ENCODE results near the gene ZFAND4.
"Not testable (repeated sequence)": the region's sequence is repeated elsewhere in the genome, so short reads cannot be mapped to it uniquely, and the experiment has no call there.

Gene ZFAND4

DNA sequence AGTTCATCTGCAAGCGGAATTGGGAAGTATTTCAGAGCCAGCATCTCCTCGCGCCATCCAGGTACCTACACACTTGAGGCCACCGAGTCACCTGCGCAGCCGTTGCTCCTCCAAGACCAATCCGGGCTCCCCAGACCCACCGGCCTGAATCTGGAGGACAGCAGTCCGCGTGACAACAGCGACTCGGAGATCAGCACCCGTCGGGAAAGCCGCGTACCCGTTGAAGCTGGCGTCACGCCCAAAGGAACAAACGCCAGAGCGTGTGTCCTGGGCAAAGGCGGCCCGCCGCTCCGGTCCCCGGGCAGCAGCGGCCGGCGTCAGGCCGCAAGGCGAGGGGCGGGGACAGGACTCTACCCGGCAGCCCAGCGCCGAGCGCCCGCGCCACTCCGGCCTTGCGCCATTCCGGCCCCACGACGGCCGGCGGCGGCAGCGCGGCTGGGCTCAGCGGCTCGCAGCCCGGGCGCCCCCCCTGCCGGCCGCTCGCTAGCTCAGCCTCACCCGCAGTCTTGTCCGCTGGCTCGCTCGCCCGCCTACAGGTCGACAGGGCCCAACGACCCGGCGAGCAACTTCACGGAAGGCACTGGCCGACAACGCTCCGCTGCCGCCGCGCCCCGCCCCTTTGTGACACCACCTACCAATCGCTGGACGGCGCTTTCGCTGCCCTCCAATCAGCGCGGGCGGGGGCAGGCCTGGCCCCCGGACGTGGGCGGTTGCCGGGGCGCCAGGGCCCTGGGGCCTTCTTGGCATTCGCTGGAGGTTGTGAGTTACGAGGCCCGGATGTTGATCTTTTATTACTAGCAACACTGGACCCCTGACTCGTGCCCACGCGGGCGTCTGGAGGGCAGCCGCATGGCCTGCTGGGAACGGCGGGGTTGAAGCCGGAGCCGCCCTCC, at the start of gene ZFAND4:
Gene ZFAND4, minus strand, starts transcription at position 592 of the 893 bp plus-strand sequence. CDS start 9,047 bp downstream, outside the sequence.
- peak; percentile 98 for DNase-seq

- DNase-seq, result not testable (repeated sequence)
Measured at GRCh38 chr10:45721503-45721902, 48.9 kb upstream of the ZFAND4 start.

DNA sequence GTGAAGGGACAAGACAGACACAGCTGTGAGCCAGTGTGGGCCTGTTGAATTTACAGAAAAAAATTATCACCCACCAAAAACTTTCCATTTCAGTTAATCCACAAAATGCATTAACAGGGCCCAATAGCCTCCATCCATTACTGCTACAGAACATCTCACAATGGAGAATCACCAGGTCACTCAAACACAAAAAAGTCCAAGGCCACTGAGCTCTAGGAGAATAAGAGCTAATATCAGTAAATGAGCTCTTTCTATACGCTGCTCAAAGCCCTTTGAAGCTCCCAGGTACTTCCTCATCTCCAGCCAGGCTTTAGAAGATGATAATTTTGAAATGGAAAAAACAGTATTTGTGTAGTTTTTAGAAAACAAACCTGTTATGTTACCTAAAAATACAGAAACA, 45.1 kb upstream of the ZFAND4 start:
- not testable (repeated sequence) for DNase-seq

DNA sequence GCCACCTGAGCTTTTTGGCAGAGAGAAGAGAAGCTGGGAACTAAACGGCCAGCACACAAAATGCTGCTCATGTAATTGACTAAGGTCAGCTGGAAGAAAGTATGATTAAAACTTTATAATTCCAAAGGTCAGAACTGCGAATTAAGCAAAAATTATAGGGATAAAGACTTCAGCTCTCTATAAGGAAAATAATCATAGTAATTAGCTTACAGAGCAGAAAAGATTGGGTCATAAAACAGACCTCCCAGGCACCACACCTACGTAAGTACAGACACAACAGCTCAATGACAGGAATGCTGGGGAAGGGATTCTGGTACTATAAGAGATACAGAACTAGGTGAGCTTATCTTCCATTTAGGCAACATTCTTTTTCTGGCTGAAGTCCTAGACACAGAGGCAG, 44.5 kb upstream of the ZFAND4 start:
- DNase-seq, result not testable (repeated sequence)

DNA sequence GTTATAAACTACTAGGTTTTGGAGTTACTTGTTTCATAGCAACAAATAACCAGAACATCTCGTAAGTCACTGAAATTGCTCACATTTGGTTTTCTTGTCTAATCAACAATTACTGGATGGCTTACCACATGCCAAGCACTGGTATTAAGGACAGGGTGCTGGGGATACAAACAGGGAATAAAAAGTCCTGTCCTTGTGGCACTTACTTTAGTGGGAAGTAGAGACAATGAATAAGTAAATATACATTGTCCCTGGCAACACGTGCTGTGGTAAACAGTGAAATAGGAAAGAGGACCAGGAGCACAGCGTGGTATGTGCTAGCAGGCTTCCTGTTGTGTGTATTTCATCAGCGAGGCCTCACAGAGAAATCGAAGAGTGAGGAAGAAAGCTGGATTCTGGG, 38.7 kb upstream of the ZFAND4 start:
- DNase-seq, result not testable (repeated sequence)

DNA sequence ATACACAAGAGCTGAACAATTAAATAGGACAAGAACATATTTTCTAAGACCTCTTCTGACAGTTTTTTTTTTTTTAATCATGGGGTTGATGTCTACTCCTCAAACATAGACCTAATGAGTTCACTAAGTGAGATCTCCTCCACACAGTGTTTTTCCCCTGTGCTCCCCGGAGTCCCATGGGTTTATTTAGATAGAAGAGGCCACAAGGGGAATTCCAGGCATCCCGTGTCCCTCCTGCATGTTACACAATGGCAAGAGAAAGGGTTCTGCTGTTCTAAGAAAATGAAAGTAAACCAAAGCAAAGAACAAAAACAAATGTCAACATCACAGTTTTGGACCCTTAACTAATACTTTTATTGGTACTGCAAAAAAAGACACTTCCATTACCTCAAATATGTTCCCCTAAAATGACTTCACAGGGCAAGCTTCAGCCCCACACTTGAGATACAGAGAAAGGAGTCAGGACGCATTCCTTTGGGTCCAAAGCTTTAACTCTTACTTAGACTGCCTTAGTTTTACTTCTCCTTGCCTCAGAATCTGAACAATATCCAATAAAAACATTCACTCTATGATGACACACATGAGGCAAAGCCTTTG, 37.7 kb upstream of the ZFAND4 start:
- not testable (repeated sequence) for DNase-seq

DNA sequence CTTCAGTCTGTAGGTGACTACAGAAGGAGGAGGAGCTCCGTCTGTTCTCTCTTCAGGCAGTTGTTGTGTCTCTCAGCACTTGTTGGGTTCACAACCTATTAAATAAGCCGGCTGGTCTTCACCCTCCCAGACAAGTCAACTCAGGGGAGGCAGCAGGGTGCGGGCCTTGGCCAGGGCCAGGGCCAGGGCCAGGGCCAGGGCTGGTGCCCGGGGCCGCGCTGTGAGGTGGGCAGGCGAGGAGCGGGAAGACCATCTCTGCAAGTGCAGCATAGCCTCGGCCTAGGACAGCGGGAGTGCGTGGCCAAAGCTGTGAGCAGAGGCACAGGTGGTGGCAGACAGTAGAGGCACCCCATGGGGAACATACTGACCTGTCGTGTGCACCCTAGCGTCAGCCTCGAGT, 5.9 kb upstream of the ZFAND4 start:
- not testable (repeated sequence) for DNase-seq

DNA sequence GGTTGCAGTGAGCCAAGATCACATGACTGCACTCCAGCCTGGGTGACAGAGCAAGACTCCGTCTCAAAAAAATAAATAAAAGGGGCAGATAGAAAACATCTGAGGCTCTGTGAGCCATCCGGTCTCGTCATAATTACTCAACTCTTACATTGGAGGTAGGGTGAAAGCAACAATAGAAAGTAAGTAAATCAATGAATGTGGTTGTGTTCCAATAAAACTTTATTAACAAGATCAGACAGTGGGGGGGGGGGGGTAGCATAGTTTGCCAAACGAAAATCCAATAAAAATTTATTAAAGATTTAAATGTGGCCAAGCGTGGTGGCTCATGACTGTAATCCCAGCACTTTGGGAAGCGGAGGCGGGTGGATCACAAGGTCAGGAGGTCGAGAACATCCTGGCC, 2.8 kb upstream of the ZFAND4 start:
- DNase-seq, result no peak

DNA sequence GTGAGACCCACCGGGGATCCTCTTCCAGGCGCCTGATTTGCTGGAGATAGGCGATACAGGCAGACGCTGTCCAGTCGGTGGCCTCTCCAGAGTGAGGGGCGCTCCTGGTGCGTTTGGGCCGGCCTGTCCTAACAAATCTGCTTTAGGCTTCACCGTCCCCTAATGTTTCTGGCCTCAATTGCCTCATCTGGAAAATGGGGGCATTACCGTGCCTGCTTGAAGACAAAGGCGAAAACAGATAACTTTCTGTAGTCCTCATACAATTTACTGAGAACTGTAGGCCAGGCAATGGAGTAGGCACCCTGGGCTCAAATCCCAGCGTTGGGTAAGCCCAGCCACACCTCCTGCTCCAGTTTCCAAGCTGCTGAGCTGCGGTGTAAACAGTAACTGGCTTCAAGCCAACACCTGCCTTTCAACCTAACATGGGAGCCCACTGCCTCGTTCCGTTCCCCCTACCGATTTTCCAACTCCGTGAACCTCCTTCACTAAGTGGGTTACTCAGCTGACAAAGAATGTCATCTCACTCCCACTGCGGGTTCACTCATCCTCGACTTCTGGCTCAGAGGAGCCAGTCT, 589 bp upstream of the ZFAND4 start:
- DNase-seq, result no peak

GRCh38 chr10:45671300-45671699, 1.3 kb downstream of the ZFAND4 start:
- DNase-seq, result not testable (repeated sequence)

DNA sequence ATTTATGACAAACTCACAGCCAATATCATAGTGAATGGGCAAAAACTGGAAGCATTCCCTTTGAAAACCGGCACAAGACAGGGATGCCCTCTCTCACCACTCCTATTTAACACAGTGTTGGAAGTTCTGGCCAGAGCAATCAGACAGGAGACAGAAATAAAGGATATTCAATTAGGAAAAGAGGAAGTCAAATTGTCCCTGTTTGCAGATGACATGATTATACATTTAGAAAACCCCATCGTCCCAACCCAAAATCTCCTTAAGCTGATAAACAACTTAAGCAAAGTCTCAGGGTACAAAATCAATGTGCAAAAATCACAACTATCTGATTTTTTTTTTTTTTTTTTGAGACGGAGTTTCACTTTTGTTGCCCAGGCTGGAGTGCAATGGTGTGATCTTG, 2.7 kb downstream of the ZFAND4 start:
- not testable (repeated sequence) for DNase-seq

DNA sequence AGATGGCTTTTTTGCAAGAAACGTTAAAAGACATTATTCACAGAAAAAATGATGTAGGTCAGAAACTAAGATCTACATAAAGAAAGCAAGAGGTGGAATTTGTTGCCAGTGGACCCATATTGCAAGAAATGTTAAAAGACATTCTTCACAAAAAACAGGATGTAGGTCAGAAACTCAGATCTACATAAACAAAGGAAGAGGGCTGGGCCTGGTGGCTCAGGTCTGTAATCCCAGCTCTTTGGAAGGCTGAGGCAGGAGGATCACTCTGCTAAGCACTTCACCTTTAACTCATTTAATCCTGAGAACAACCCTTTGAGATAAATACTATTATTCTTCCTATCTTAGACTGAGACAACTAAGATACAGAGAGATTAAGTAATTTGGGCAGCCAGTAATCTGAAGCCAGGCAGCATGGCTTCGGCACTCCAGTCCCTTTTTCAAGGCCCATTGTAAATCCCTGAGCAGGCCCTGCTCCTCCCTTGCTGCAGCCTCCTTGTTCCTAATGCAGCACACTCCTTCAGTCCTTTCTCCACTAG, 11.6 kb downstream of the ZFAND4 start:
- DNase-seq, result no peak

GRCh38 chr10:45657033-45657926, 15.3 kb downstream of the ZFAND4 start:
- no peak for DNase-seq

DNA sequence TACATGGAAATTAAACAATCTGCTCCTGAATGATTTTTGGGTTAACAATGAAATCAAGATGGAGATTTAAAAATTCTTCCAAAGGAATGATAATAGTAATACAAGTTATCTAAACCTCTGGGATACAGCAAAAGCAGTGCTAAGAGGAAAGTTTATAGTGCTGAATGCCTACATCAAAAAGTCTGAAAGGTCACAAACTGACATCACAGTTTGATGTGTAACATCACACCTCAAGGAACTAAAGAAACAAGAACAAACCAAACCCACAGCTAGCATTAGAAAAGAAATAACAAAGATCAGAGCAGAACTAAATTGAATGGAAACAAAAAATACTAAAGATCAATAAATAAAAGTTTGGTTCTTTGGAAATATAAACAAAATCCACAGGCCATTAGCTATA, 17.4 kb downstream of the ZFAND4 start:
- no peak for DNase-seq

GRCh38 chr10:45654753-45655141, 17.8 kb downstream of the ZFAND4 start:
- not testable (repeated sequence) for DNase-seq

- DNase-seq, result no peak
Measured at GRCh38 chr10:45653454-45653853, 19.1 kb downstream of the ZFAND4 start.

DNA sequence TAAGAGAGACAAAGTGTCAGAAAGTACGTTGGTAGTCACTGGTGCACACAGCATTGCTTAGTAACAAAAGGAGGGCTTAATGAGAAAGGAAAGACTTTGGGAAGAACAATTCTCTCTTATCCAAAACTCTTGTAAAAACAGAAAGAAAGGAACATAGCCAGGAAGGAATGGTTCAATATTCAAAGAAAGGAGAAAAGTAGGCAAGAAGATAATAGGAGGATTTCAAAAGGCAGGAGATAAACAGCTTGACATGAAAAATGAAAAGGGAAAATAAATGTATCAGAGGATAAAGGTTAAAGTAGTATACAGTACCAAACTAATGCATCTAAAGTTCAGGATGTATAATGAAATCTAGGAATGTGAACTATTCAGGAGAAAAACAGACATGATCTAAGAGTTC, 20.1 kb downstream of the ZFAND4 start:
- DNase-seq, result no peak

GRCh38 chr10:45649296-45649695, 23.3 kb downstream of the ZFAND4 start:
- DNase-seq, result no peak

GRCh38 chr10:45647118-45647517, 25.5 kb downstream of the ZFAND4 start:
- no peak for DNase-seq

DNA sequence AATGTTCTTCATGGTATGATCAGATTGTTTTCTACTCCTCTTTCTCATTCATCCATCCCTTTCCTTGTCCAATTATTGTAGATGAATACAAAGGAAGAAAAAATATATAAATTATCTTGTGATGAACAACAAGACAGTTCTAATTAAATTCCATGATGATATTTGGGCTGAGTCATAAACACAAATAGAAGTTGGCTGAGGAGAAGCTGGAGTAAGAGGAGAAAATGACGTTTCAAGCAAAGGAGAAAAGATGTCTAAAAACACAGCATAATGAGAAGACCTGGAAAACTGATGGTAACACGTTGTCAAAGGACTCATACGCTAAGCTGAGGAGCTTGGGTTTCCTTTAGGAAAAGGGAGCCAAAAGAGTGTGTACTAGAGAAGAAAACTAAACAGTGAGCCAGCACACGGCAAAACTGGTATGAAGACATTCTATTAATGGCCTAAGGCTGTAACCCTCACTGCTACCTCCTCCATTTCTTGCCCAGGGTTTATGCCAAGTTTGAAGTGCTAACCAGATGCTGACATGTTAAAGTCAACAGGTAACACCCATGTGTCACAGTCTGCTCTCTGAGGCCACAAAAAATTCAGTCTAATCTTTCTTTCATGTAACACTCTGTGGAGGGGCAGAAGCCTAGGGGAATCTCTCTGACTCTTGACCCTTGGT, 26.1 kb downstream of the ZFAND4 start:
- no peak for DNase-seq

DNA sequence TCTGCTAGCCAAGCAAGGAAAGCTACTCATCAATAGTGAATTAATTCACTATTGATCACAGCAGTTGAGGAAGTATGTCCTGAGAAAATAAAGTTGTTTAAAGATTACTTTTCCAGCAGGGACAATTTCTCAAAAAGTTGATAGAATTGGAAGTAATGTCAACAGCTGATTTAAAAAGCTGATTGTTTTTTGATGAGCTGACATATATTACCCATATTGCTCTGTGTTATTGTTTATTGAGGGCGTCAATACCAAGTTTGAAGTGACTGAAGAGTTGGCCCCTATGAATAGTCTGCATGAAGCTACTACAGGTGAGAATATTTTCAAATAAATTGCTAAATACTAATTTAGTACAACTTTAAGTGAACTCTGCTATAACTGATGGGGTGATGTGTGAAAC, 28.0 kb downstream of the ZFAND4 start:
- DNase-seq, result no peak

DNA sequence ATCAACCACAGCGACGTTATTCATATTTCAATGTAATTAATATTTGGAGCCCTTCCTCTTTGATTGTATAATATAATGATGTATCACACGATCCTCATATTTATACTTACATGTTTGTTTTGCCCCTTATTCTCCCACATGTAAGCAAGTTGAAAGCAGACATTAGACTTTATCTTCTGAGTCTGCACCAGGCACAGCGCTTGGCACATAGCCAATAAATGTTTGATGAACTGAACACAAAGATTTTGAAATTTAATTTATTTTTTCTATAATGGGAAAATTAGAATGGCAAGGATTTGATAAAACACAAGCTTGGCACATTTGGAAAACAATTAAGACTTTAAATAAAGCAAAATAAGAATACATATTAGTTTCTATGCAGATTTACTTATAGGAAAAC, 31.6 kb downstream of the ZFAND4 start:
- no peak for DNase-seq

Data from HCEC 1CT (cell line).